NCI-H146 (cell line): ENCODE measurements around the gene METTL8.

Experiments used
- DNase-seq: peaks from one replicate; lab custom pipeline; 2025; lab: John Stamatoyannopoulos, UW

The METTL8 gene

DNA sequence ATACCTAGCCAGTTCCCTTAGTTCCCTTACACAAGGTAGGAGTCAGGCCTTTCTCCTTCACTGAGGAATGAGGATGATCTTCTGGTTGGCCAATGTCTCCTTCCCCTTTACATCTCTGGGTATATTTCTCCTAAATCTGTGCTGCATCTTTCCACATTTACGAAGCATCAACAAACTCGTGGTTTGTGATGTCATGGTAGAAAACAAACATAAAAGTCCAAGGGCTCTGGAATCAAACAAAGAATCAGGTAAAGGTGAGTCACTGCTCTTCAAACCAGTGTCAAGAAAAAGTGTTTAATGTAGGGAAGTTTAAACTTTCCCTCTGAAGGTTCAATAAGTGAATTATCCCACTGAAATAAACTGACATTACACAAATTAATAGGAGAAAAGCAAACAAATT is 122.9 kb downstream of the METTL8 start:
- no peak for DNase-seq

DNA sequence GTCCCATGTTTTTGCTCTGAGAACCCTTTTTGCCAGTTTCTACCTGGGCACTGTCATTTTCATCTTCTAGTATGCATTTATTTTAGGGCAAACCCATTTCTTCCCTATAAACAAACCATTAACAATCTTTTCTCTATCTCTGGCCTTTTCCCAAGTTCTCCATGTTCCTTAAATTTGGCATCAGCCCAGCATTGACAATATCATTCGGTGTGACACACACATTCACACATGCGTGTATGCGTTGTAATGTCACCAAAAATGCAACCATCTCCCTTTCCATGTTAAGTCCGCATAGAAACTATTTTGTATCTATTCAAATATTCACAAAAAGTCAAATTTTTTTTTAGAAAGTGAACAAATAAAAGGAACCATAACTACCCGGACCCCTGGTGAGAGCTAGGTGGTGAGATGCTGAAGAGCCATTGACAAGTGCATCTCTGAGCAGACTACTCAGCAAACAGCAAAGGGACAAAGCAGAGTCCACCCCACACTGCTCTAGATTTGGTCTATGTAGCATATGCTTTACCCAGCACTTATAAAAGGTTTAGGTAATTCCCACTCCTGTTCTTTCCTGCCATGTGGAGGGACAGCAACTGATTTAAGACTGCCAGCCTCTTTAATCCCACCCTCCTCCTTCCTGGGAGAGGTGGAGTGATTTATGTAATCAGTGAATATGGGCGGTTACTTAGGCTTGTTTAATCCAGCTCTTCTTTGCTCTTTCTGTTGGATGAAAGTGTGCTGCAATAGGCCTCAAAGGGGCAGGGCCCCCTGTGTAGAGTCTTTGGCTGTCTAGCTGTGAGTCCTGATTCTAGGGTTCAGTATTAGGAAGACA is 124.1 kb downstream of the METTL8 start:
- no peak for DNase-seq

DNA sequence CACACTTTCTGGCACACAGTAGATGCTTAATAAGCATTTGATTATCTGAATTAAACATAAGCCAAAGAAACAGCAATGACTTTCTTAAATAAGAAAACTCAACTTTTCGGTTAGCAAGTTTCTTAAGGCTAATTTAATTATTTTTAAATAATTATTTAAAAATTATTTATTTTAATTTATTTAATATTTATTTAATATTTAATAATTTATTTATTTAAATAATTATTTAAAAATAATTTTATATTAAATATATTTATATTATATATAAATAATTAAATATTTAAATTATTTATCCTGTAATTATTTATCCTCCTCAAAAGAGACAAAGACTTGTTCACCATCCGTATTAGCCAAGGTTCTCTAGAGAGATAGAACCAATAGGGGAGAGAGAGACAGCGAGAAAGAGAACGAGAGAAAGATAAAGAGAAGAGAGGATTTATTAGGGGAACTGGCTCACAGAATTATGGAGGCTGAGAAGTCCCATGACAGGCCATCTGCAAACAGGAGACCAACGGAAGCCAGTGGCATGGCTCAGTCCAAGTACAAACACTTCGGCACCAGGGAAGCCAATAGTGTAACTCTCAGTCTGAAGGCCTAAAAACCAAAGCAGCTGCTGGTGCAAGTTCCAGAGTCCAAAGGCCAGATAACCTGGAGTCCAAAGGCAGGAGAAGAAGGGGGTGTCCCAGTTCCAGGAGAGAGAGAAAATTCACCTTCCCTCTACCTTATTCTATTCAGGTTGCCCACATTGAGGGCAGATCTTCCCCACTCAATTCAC is 125.3 kb downstream of the METTL8 start:
- DNase-seq = no peak

DNA sequence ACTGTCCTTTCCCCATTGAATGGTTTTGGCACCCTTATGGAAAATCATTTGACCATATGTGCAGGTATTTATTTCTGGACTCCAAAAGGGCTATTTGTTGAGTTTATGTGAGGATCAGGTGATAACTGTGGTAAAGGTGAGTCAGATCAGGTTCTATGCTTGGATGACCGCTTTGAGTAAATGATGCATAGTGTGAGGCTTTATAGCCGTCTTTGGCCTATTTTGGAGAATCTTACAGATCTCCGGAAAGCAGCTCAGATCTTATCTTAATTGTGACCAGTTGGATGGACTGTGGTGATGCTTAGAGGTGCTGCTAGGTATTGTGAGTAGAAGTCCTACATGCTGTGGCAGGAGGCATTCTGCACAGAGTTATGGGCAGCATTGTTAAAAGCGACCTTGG is 126.2 kb downstream of the METTL8 start:
- no peak for DNase-seq

DNA sequence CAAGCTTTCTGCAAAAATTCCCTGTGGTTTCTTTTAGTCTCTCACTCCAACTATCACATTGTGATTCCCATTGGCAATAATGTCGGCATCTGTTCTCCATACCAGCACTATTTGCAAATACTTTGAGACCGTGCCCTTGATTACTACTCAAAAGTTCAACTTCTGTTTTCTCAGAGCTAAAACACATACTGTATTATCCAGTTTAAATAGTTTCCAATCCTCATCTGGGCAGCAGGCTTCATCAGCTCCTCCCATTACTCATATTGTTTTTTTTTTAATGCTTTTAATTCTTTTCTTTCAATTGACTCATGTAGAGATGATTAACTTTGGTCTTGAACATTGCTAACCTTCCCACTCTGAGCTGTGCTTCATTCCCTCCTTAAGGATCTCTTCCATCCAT is 135.8 kb downstream of the METTL8 start:
- no peak for DNase-seq

DNA sequence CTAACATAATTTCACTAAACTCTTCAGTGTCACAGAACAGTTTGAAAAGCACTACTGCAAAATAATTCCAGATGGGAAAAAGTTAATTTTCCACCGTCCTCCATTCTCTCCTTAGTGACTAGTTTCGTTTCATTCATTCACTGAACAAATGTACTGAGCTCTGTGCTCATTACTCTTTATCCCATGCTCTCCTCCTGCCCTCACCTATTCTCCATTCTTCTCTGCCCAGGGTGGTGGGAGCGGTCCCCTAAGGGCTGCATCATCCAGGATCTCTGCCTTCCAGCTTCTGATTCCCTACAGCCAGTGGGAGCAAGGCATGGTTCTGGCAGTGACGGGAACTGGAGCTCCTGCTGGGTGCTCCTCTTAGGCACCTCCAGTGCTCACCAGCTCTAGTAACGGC is 139.2 kb downstream of the METTL8 start:
- no peak for DNase-seq

DNA sequence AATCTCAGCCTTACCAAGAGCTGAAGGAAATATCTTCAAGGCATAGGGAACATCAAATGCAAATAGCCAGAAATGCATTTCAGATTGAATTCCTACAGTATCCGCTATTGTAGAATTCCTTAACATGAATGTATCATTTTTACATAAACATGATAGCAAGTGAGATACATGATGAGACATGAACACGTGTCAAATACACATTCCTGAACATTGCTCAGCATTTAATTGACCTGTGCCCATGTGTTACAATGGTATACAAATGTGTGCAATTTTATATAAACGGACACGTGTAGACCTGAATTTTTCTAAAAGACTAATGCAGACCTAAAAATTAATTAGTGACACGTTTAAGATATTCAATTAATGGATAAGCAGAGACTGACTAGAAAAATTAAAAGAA is 140.1 kb downstream of the METTL8 start:
- no peak for DNase-seq

DNA sequence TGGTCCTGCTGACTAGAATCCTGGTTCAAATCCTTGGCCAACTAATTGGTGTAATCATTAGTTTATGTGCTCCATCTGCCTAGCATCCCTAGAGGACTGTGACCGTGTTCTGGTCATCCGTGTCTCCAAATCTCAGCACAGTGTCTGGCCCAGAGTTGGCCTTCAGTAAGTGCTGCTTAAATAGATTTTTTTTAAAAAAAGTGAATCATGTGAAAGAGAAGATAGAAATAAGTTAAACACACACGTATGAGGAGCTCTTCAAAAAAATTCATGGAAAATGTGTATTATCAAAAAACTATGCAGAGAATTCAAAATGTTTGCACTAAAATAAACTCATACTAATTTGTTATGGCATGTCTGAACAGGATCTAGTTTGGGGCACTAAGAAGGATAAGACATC is 143.8 kb downstream of the METTL8 start:
- no peak for DNase-seq

DNA sequence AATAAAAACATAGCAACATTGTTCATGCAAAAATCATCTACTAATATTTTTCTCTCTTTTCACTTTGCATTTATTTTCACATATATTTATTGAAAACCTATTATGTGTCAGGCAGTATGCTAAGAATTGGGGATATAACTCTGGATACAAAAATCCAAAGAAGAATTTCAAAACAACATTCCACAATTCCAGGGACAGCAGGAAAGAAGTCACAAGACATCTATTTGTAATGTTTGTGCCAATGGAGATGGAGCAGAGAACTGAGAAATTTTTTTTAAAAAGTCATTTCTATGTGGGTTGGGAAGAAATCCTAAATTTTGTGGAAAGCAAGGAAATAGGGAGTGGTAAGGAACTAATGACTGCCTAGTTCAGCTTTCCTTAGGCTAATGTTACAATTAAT is 144.5 kb downstream of the METTL8 start:
- no peak for DNase-seq

DNA sequence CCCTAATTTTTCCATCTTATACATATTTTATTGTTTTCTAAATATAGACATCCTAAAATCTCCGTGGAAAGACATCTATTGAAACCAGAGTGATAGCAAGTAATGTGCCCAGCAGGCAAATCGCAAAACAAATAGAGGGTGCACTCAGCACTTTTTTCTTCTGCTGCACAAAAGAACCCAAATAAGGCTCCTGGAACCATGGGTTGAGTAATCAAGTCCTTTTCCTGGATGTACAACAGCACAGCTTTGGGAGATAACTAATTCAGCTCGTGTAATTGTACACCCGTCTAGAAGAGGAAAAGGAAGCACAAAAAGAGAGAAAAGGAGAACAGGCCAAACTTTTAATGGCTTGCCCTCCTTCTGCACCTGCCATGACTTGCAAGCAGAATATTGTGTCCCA is 146.2 kb downstream of the METTL8 start:
- peak; percentile 42 for DNase-seq

DNA sequence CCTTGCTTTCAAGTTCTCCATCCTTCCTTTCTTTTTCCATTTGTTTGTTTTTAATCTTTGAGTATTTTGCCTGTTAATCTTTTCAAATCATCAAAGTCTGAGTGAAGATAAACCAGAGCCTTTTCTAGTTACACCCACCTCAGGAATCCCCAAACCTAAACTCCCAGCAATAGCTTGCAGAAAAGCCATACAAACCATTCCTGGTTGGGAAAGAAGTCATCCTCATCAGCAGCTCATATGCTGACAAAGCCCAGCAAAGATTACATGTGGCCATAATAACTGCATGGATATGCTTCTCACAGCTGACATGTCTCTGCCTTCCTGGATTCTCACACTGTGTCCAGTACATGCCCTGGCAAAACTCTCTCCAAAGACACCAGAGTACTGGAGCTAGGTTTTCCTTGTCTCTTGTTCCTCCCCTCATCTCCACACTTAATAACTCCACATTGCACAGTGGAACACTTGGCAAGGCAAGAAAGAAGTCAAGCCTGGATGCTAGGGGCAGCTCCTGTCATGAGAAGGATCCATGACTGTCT is 146.7 kb downstream of the METTL8 start:
- DNase-seq = no peak

DNA sequence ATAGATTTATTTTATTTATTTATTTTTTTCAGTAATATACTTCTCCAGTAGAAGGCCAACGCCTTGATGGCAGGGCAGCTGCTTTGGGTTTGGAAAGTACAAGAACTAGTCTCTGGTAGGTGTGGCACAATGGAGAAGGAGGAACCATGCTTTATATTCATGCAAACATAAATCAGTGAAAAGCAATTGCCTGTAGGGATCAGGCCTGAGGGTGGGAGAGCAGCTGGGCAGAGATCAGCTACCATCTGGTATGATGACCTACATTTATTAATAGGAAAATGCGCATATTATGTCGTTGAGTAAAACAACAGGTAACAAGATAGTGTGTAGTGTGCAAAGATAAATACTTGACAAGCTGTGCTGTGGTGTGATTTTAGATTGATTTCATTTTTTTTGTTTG is 152.7 kb downstream of the METTL8 start:
- DNase-seq = peak; percentile 5

DNA sequence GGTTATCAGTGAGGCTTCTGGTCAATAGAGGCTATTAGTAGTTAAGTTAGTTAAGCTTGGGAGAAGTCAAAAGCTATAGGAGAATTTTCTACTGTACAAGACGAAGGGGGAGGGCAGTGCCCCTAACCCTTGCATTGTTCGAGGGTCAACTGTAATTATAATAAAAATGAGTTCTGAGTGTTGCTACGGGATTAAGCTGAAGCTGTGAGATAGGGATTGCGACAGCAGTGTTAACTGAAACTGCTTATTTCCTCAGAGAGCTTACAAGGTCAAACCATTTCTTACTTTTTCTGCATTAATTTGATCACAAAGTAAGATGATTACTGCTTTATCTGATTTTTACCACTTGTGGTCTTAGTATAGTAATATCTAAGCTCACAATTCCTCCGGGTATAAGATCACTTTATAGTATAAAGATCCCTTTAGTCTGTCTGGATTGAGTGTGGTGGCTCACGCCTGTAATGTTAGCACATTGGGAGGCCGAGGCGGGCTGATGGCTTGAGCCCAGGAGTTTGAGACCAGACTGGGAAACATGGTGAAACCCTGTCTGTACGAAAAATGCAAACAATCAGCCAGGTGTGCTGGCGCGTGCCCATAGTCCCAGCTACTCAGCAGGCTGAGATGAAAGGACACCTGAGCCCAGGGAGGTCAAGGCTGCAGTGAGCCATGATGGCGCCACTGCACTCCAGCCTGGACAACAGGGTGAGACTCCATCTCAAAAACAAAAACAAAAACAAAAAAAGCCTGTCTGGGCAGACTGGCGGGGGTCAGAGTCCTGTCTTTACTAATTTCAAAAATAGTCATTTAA is 153.6 kb downstream of the METTL8 start:
- no peak for DNase-seq

DNA sequence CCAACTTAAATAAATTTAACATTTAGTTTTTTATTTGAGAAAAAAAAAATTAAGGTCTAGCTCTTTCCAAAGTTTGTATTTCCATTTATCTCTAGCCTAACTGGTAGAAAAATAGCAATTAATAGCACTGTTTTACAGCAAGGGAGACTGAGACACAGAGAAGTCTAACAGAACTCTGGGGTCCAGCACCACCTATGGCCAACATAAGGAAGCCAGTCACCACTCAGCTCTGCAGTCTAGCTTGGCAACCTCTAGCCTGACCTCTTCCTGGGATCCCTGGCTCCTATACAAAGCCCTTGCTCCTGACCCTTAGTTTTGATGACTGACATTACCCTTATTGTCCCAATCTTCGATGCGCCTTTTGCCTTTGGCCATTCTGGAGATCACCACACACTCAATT is 159.0 kb downstream of the METTL8 start:
- no peak for DNase-seq

DNA sequence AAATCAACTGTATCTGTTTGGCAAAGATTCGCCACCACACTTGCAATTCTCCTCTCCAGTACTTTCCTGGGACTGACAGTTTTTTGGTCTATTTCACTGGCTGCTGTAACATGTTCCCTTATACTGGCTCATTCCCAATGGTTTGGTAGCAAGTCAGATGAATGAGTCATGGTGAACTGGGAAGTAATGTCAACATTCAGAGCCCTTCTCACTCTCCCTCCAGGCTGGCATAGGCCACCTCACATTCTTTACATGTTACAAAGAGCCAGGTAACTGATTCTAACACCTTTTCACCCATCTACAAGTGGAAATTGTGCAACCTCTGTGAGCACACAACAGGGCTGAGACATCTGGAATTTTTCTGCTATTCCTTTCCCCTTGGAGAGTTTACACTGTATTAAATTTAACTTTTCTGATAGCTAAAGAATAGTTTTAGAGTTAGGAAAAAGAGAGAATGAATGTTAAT is 161.8 kb downstream of the METTL8 start:
- DNase-seq = no peak

DNA sequence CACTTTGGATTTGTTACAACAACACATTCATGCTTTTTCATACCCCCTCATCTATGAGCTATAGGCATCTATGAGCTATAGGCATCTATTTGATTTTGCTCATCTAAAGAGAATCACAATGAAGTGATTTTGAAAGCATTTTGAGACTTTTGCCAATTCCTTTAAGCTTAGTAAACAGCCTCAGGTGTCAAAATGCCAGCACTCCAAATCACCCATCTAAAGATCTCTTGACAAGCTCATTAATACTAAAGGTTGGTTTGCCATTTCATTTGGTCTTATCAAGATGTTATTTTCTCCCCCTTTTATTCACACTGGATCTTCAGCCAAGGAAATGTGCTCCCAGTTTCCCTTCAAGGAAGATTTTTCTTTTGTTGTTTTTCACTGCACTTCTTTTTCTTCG is 162.4 kb downstream of the METTL8 start:
- DNase-seq = no peak

DNA sequence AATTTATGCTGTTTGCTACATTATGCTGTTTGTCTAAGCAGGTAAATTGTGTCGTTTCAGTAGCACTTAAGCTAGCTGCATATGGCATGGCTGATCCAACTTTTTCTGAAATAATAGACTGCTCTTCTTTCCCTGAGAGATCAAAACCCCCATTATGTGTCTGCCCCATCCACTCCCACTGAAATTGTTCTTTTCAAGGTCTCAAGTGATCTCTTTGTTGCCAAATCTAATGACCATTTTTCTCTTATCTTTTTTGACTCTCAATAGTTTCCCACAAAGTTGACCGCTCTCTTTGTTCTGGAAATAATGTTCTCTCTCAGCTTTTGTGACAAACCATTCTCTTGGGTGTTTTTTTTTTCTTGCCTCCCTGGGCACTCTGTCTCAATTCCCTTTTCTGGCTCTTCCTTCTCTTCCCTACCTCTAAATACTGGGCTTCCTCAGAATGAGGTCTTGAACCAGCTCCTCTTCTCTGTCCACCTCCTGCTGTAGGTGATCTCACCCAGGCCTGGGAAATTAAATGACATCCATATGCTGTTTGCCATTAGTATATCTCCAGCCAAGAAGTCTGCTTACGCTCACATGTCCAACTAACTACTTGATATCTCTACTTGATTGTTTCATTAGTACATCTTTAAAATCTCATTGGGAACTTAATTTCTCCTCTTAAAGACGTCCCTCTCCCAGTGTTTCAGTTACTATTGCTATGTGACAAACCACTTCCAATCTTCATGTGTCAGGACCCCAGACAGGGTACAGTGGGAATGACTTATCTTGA is 165.7 kb downstream of the METTL8 start:
- DNase-seq = no peak
